Thyroid gland (tissue), 4 donors: ENCODE data around the gene KDM4B.

Source experiments
- CTCF ChIP-seq, 6 experiments: fragments of 200-600 bp in 3 of 6; fragments of 450-650 bp in 3 of 6; sonication (generic) in 3 of 6; IDR thresholded peaks; one replicate each; pipeline ENCODE4 v1.5.1; 2016 to 2019; ENCODE audit warnings: antibody characterized with exemption in 6 of 6, mild to moderate bottlenecking in 2 of 6, inconsistent platforms in 1 of 6, moderate library complexity in 1 of 6
- POLR2A ChIP-seq, 2 donors: fragments of 450-650 bp; IDR thresholded peaks; one replicate each; pipeline ENCODE4 v1.6.1; 2017; ENCODE audit warnings: antibody characterized with exemption in 2 of 2, mild to moderate bottlenecking in 2 of 2, moderate library complexity in 1 of 2

GRCh38 chr19:5108123-5108596, 139.2 kb downstream of the KDM4B start:
- TF ChIP-seq CTCF (IDR thresholded peaks at IDR 0.05) (no peak), POLR2A (IDR thresholded peaks at IDR 0.05) (no peak)
